SU-DHL-6 (cell line): ENCODE measurements around the gene HSPA12B.

Experiments
- EZH2phosphoT487 ChIP-seq: fragments of 200-600 bp; sonication (generic), shearing (Covaris generic); conservative IDR thresholded peaks from 2 replicates; pipeline ENCODE4 v1.6.1; 2018; ENCODE audit warnings: mild to moderate bottlenecking, antibody characterized with exemption, low read length, moderate library complexity, mixed read lengths
- TF ChIP-seq, protein P1 (sequence below): fragments of 200-600 bp; sonication (generic); IDR thresholded peaks from one replicate; pipeline ENCODE4 v1.5.1; 2017; ENCODE audit warnings: antibody characterized with exemption, mild to moderate bottlenecking, low read length, moderate library complexity; ENCODE audit not compliant: insufficient read depth, poor library complexity, severe bottlenecking

DNA sequence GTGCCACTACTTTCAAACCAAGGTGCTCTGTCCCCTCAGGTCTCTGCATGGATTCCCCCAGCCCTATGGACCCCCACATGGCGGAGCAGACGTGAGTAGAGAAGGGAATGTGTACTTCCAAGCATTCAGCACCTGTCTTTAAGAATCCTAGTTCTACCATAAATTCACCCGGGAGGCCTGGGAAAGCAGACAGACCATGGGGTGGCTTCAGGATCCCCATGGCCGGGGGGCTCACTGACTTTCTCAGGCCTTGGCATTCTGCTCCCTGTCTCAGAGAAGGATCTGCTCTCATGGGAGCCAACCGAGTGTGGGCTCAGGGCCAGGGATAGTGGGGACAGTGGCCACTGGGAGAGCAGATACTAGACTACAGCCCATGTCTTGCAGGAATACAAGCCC is 65.9 kb downstream of the HSPA12B start:
- TF ChIP-seq, protein P1, sequence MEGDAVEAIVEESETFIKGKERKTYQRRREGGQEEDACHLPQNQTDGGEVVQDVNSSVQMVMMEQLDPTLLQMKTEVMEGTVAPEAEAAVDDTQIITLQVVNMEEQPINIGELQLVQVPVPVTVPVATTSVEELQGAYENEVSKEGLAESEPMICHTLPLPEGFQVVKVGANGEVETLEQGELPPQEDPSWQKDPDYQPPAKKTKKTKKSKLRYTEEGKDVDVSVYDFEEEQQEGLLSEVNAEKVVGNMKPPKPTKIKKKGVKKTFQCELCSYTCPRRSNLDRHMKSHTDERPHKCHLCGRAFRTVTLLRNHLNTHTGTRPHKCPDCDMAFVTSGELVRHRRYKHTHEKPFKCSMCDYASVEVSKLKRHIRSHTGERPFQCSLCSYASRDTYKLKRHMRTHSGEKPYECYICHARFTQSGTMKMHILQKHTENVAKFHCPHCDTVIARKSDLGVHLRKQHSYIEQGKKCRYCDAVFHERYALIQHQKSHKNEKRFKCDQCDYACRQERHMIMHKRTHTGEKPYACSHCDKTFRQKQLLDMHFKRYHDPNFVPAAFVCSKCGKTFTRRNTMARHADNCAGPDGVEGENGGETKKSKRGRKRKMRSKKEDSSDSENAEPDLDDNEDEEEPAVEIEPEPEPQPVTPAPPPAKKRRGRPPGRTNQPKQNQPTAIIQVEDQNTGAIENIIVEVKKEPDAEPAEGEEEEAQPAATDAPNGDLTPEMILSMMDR = no peak
- TF ChIP-seq EZH2phosphoT487 = no peak
